ENCODE results near the gene ABCG1. TPM values are rescaled to one million over a fixed set of nuclear protein-coding genes. Genes with fewer than 3 reads are reported as not detected.
"Not testable (repeated sequence)": the region's sequence is repeated elsewhere in the genome, so short reads cannot be mapped to it uniquely, and the experiment has no call there.

Gene ABCG1
- total and polyA plus RNA-seq, 2 of the 4 experiments (the other 2 are of a cell fraction) = 0.19 to 0.36 TPM

DNA sequence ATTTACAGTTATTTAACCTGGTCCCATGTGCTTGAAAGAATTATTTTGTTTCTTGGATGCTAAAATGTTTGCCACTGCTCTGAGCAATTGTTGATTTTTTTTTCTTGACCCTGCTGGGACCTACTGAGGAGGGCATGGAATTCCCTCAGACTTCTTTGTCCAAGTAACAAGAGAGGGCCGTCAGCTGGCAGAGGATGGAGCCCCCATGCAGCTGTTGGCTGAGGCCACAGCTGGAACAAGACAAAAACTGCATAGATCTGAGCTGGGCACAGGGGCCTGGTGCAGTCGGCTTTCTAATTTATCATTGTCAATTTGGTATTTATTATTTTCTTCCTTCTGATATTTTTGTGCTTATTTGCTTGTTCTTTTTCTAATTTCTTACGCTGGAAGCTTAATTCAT lies 39.6 kb upstream of the ABCG1 start:
- H3K9me1 ChIP-seq (ENCODE audit: insufficient read depth, low read length) = peaks cover 10% of the 10 kb centered on the region
- no peaks in the 10 kb centered on the region for H3K36me3 ChIP-seq (ENCODE audit: control insufficient read depth, insufficient read depth, low read length)
- H3K27ac ChIP-seq (ENCODE audit: insufficient read depth, low read length) = no peak overlapping the region
- H3K9me3 ChIP-seq (ENCODE audit: control insufficient read depth, insufficient read depth, low read length) = peaks cover 2% of the 10 kb centered on the region; the same call in 1 of the 2 replicates
- H2AFZ ChIP-seq (replicated peaks; ENCODE audit: low read length, poor library complexity) = no peak overlapping the region
- H3K4me1 ChIP-seq (ENCODE audit: control insufficient read depth, insufficient read depth, low read length) = no peaks in the 10 kb centered on the region
- no peak overlapping the region for H4K91ac ChIP-seq (ENCODE audit: insufficient read depth, low read depth, low read length)
- no peak overlapping the region for H3K4me2 ChIP-seq (ENCODE audit: low read depth, low read length)
- no peak overlapping the region for H2AK9ac ChIP-seq (replicated peaks; ENCODE audit: low read depth, low read length, poor library complexity)
- no peak overlapping the region for H3K56ac ChIP-seq (ENCODE audit: extremely low read depth, insufficient read depth, low read length)
- ChIA-PET CTCF (no interaction called here), POLR2A (ENCODE audit: unreplicated experiment) (no interaction called here)
- H3K18ac ChIP-seq (ENCODE audit: low read depth, low read length) = no peak overlapping the region
- no peak for ATAC-seq (ENCODE audit: low read depth)
- no peaks in the 10 kb centered on the region for H4K20me1 ChIP-seq (ENCODE audit: insufficient read depth, low read length)
- in situ Hi-C loops (cut with MboI; ENCODE audit: low sequenced_read_pairs) = no loop called here
- no peak overlapping the region for H2BK5ac ChIP-seq (ENCODE audit: low read depth, low read length, poor library complexity, severe bottlenecking)
- H3K4ac ChIP-seq (ENCODE audit: low read depth, low read length) = no peak overlapping the region
- H2BK15ac ChIP-seq (ENCODE audit: low read depth, low read length) = no peak overlapping the region
- no peak overlapping the region for H4K5ac ChIP-seq (ENCODE audit: low read depth, low read length)
- no TSS peak for BruUV-seq (replicated peaks)
- no peak overlapping the region for H3K9ac ChIP-seq (ENCODE audit: low read depth, low read length)
- intact Hi-C loops (cut with micrococcal nuclease) = no loop called here
- DNase-seq = no peak
- H3K23ac ChIP-seq (ENCODE audit: low read depth, low read length) = no peak overlapping the region
- no peak overlapping the region for H4K8ac ChIP-seq (ENCODE audit: low read depth in 2 of 2, low read length in 2 of 2)
- TF ChIP-seq FOS (IDR thresholded peaks at IDR 0.05; ENCODE audit: low read depth, low read length) (no peak), POLR2A (IDR thresholded peaks at IDR 0.05; ENCODE audit: low read depth, low read length) (no peak), CEBPB (IDR thresholded peaks at IDR 0.05; ENCODE audit: low read depth, low read length) (no peak), RCOR1 (IDR thresholded peaks at IDR 0.05; ENCODE audit: insufficient replicate concordance, low read length) (no peak), MAFK (IDR thresholded peaks at IDR 0.05; ENCODE audit: low read depth, low read length) (no peak)
- TF ChIP-seq, protein P1, sequence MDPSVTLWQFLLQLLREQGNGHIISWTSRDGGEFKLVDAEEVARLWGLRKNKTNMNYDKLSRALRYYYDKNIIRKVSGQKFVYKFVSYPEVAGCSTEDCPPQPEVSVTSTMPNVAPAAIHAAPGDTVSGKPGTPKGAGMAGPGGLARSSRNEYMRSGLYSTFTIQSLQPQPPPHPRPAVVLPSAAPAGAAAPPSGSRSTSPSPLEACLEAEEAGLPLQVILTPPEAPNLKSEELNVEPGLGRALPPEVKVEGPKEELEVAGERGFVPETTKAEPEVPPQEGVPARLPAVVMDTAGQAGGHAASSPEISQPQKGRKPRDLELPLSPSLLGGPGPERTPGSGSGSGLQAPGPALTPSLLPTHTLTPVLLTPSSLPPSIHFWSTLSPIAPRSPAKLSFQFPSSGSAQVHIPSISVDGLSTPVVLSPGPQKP (IDR thresholded peaks at IDR 0.05; ENCODE audit: borderline replicate concordance, low read depth, low read length) = no peak
- TF ChIP-seq, protein P2, sequence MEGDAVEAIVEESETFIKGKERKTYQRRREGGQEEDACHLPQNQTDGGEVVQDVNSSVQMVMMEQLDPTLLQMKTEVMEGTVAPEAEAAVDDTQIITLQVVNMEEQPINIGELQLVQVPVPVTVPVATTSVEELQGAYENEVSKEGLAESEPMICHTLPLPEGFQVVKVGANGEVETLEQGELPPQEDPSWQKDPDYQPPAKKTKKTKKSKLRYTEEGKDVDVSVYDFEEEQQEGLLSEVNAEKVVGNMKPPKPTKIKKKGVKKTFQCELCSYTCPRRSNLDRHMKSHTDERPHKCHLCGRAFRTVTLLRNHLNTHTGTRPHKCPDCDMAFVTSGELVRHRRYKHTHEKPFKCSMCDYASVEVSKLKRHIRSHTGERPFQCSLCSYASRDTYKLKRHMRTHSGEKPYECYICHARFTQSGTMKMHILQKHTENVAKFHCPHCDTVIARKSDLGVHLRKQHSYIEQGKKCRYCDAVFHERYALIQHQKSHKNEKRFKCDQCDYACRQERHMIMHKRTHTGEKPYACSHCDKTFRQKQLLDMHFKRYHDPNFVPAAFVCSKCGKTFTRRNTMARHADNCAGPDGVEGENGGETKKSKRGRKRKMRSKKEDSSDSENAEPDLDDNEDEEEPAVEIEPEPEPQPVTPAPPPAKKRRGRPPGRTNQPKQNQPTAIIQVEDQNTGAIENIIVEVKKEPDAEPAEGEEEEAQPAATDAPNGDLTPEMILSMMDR (conservative IDR thresholded peaks at IDR 0.05; ENCODE audit: low read depth, low read length) = no peak
- no peak overlapping the region for H2BK20ac ChIP-seq (ENCODE audit: low read depth, low read length)
- H2BK120ac ChIP-seq (ENCODE audit: low read depth, low read length) = no peak overlapping the region
- no peak overlapping the region for H3K4me3 ChIP-seq (ENCODE audit: insufficient read depth, low read depth, low read length)
- dilution Hi-C loops (cut with HindIII; ENCODE audit: low sequenced_read_pairs, unreplicated experiment) = no loop called here
- no peaks in the 10 kb centered on the region for H3K79me1 ChIP-seq (ENCODE audit: low read depth in 1 of 2, low read length in 2 of 2)
- H2AK5ac ChIP-seq (ENCODE audit: low read depth, low read length) = no peak overlapping the region
- WGBS, 2 experiments (ENCODE audit: extremely low coverage in 2 of 2, insufficient read length in 1 of 2) = no CpG with 5 or more reads among the region's 3 CpGs
- no peak overlapping the region for H3K14ac ChIP-seq (replicated peaks; ENCODE audit: low read depth, low read length)
- peaks cover 26% of the 10 kb centered on the region for H3K27me3 ChIP-seq (ENCODE audit: control insufficient read depth, insufficient read depth, low read length)

DNA sequence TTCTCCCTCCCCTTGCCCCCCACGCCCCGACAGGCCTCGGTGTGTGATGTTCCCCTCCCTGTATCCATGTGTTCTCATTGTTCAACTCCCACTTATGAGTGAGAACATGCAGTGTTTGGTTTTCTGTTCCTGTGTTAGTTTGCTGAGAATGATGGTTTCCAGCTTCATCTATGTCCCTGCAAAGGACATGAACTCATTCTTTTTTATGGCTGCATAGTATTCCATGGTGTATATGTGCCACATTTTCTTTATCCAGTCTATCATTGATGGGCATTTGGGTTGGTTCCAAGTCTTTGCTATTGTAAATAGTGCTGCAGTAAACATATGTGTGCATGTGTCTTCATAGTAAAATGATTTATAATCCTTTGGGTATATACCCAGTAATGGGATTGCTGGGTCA lies 38.9 kb upstream of the ABCG1 start:
- POLR2A ChIA-PET (ENCODE audit: unreplicated experiment); ATAC-seq (ENCODE audit: low read depth); H4K8ac ChIP-seq (ENCODE audit: low read depth in 2 of 2, low read length in 2 of 2); H3K36me3 ChIP-seq (ENCODE audit: control insufficient read depth, insufficient read depth, low read length); H3K9ac ChIP-seq (ENCODE audit: low read depth, low read length); H3K56ac ChIP-seq (ENCODE audit: extremely low read depth, insufficient read depth, low read length); H2BK20ac ChIP-seq (ENCODE audit: low read depth, low read length); H3K79me1 ChIP-seq (ENCODE audit: low read depth in 1 of 2, low read length in 2 of 2); H2AK5ac ChIP-seq (ENCODE audit: low read depth, low read length); H4K20me1 ChIP-seq (ENCODE audit: insufficient read depth, low read length); H2AK9ac ChIP-seq (replicated peaks; ENCODE audit: low read depth, low read length, poor library complexity); H2BK120ac ChIP-seq (ENCODE audit: low read depth, low read length); H3K4ac ChIP-seq (ENCODE audit: low read depth, low read length); BruUV-seq (replicated peaks); H3K4me1 ChIP-seq (ENCODE audit: control insufficient read depth, insufficient read depth, low read length); H3K27ac ChIP-seq (ENCODE audit: insufficient read depth, low read length); H3K9me3 ChIP-seq (ENCODE audit: control insufficient read depth, insufficient read depth, low read length); in situ Hi-C loops (cut with MboI; ENCODE audit: low sequenced_read_pairs); H3K9me1 ChIP-seq (ENCODE audit: insufficient read depth, low read length); H4K5ac ChIP-seq (ENCODE audit: low read depth, low read length); H3K4me3 ChIP-seq (ENCODE audit: insufficient read depth, low read depth, low read length); CTCF ChIA-PET; H3K14ac ChIP-seq (replicated peaks; ENCODE audit: low read depth, low read length); H2BK5ac ChIP-seq (ENCODE audit: low read depth, low read length, poor library complexity, severe bottlenecking); dilution Hi-C loops (cut with HindIII; ENCODE audit: low sequenced_read_pairs, unreplicated experiment); H3K18ac ChIP-seq (ENCODE audit: low read depth, low read length); H3K23ac ChIP-seq (ENCODE audit: low read depth, low read length); DNase-seq; H3K4me2 ChIP-seq (ENCODE audit: low read depth, low read length); intact Hi-C loops (cut with micrococcal nuclease); H4K91ac ChIP-seq (ENCODE audit: insufficient read depth, low read depth, low read length); H2BK15ac ChIP-seq (ENCODE audit: low read depth, low read length); H2AFZ ChIP-seq (replicated peaks; ENCODE audit: low read length, poor library complexity): not testable (repeated sequence)
- WGBS, 2 experiments (ENCODE audit: extremely low coverage in 2 of 2, insufficient read length in 1 of 2) = no CpG with 5 or more reads among the region's 3 CpGs
- H3K27me3 ChIP-seq (ENCODE audit: control insufficient read depth, insufficient read depth, low read length) = peaks cover 28% of the 10 kb centered on the region
